Measurements from ENCODE around the gene E2F4. TPM values are rescaled to one million over a fixed set of nuclear protein-coding genes. Genes with fewer than 3 reads are reported as not detected.

The E2F4 gene
- polyA plus RNA-seq, 2 of the 4 experiments (the other 2 are of a cell fraction), result 65.1 to 66.6 TPM

DNA sequence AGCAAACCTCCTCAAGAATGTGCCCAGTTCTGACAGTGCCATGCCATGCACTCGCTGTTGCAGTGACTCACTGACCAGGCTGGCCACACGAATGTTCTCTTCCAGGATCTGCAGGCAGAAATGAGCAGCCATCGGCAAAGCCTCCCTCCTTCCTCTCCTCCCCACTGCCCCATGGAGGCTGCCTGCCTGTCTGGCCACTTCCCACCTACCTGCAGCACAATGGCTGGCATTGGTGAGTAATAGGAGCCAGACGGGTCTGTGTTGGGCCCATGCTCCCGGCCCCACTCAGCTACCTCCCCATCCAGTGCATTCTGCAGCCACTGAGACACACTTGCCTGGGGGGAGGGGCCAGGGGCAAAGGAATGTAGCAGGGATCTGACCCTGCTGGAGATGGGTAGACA is 5.4 kb upstream of the E2F4 start:
- POLR2A ChIA-PET, result no interaction called here
- CTCF ChIA-PET, result interaction anchor here (0.6 to 10.7 kb wide), 16 partner anchors 8 to 291 kb away, joined by 3 to 162 read pairs (median 6); partner anchors contain the start of genes FBXL8, NOL3 and TRADD
- no peak for TF ChIP-seq ZFP36 (IDR thresholded peaks at IDR 0.05; ENCODE audit: borderline replicate concordance, partially characterized antibody)
- TF ChIP-seq HDAC2 (IDR thresholded peaks at IDR 0.05), result no peak
- no peak for TF ChIP-seq POLR2AphosphoS2 (conservative IDR thresholded peaks at IDR 0.05; ENCODE audit: low read length)
- TF ChIP-seq MAZ (IDR thresholded peaks at IDR 0.05; ENCODE audit: borderline replicate concordance, low read depth, low read length), result no peak
- no peak for TF ChIP-seq FOSL2 (IDR thresholded peaks at IDR 0.05)
- no peak for TF ChIP-seq FOSL2 (CRISPR knock-in tag; IDR thresholded peaks at IDR 0.05)
- ATAC-seq (no peak), DNase-seq (ENCODE audit: low read depth in 1 of 2, low spot score in 1 of 2) (no peak), FAIRE-seq (no peak)
- Histone ChIP-seq H3K4me1 (peaks cover 31% of the 10 kb centered on the region), H3K4me3 (no peak overlapping the region), H3K27ac (no peak overlapping the region), H3K9me3 (no peaks in the 10 kb centered on the region), H3K4me2 (no peak overlapping the region)
- 17% methylated on average over 4 of the region's 5 CpGs for WGBS (ENCODE audit: missing lambda C conversion rate)

DNA sequence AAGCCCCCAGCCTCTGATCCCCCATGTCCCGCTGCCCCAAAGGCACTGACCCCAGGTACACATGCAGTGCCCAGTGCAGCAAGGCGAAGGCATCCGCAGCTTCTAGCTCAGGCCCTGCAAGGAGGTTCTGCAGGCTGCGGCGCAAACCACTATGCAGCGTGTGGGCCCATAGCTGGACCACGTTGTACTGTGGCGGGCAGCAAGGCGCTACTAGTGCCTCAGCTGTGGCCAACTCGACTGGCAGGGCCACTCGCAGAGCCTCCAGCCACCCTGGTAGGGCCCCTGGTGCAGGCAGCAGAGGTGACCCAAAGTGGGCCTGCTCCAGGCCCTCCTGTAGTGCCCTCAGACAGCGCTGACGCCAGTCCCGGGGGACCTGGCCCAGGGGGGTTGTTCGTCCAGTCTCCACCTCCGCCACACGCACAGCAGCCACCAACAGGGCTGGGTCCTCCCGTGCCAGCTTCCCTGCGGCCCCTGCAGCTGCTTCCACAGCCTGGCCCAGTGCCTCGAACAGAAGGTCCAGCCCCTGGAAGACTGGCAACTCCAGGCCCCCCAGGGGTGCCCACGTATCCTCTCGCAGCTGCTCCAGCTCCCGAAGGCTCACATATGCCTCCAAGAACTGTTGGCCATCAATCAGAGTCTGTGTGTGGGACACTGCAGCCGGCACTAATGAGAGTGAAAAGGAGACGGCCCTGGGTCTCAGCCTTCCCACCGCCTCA is 4.6 kb upstream of the E2F4 start:
- CTCF ChIA-PET, result interaction anchor here (0.6 to 10.7 kb wide), 17 partner anchors 11 to 292 kb away, joined by 3 to 162 read pairs (median 5); partner anchors contain the start of genes ELMO3, FBXL8, NOL3 and TRADD
- 76% methylated on average over 22 of the region's 26 CpGs for WGBS (ENCODE audit: missing lambda C conversion rate)
- Histone ChIP-seq H3K4me1 (peaks cover 29% of the 10 kb centered on the region), H3K4me3 (no peak overlapping the region), H3K4me2 (no peak overlapping the region), H3K27ac (no peak overlapping the region), H3K9me3 (no peaks in the 10 kb centered on the region)
- no peak for TF ChIP-seq GATA3 (IDR thresholded peaks at IDR 0.05; ENCODE audit: borderline replicate concordance)
- TF ChIP-seq EP300 (IDR thresholded peaks at IDR 0.05), result no peak
- TF ChIP-seq, protein P1, sequence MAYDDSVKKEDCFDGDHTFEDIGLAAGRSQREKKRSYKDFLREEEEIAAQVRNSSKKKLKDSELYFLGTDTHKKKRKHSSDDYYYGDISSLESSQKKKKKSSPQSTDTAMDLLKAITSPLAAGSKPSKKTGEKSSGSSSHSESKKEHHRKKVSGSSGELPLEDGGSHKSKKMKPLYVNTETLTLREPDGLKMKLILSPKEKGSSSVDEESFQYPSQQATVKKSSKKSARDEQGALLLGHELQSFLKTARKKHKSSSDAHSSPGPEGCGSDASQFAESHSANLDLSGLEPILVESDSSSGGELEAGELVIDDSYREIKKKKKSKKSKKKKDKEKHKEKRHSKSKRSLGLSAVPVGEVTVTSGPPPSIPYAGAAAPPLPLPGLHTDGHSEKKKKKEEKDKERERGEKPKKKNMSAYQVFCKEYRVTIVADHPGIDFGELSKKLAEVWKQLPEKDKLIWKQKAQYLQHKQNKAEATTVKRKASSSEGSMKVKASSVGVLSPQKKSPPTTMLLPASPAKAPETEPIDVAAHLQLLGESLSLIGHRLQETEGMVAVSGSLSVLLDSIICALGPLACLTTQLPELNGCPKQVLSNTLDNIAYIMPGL (CRISPR knock-in tag; IDR thresholded peaks at IDR 0.05; ENCODE audit: borderline replicate concordance), result no peak
- TF ChIP-seq JUNB (IDR thresholded peaks at IDR 0.05), result no peak
- no peak for TF ChIP-seq POLR2A (IDR thresholded peaks at IDR 0.05; ENCODE audit: low read length)
- TF ChIP-seq, protein P2, sequence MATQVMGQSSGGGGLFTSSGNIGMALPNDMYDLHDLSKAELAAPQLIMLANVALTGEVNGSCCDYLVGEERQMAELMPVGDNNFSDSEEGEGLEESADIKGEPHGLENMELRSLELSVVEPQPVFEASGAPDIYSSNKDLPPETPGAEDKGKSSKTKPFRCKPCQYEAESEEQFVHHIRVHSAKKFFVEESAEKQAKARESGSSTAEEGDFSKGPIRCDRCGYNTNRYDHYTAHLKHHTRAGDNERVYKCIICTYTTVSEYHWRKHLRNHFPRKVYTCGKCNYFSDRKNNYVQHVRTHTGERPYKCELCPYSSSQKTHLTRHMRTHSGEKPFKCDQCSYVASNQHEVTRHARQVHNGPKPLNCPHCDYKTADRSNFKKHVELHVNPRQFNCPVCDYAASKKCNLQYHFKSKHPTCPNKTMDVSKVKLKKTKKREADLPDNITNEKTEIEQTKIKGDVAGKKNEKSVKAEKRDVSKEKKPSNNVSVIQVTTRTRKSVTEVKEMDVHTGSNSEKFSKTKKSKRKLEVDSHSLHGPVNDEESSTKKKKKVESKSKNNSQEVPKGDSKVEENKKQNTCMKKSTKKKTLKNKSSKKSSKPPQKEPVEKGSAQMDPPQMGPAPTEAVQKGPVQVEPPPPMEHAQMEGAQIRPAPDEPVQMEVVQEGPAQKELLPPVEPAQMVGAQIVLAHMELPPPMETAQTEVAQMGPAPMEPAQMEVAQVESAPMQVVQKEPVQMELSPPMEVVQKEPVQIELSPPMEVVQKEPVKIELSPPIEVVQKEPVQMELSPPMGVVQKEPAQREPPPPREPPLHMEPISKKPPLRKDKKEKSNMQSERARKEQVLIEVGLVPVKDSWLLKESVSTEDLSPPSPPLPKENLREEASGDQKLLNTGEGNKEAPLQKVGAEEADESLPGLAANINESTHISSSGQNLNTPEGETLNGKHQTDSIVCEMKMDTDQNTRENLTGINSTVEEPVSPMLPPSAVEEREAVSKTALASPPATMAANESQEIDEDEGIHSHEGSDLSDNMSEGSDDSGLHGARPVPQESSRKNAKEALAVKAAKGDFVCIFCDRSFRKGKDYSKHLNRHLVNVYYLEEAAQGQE (IDR thresholded peaks at IDR 0.05), result no peak
- no peak for TF ChIP-seq ZSCAN20 (CRISPR knock-in tag; IDR thresholded peaks at IDR 0.05)
- no peak for TF ChIP-seq NPAS2 (CRISPR knock-in tag; IDR thresholded peaks at IDR 0.05; ENCODE audit: borderline replicate concordance)
- no peak for TF ChIP-seq MAZ (IDR thresholded peaks at IDR 0.05; ENCODE audit: borderline replicate concordance, low read depth, low read length)
- TF ChIP-seq POLR2AphosphoS2 (conservative IDR thresholded peaks at IDR 0.05; ENCODE audit: low read length), result no peak
- no peak for TF ChIP-seq ESRRA (IDR thresholded peaks at IDR 0.05; ENCODE audit: borderline replicate concordance, low read length)
- no peak for TF ChIP-seq FOXS1 (CRISPR knock-in tag; IDR thresholded peaks at IDR 0.05)
- TF ChIP-seq, protein P3, sequence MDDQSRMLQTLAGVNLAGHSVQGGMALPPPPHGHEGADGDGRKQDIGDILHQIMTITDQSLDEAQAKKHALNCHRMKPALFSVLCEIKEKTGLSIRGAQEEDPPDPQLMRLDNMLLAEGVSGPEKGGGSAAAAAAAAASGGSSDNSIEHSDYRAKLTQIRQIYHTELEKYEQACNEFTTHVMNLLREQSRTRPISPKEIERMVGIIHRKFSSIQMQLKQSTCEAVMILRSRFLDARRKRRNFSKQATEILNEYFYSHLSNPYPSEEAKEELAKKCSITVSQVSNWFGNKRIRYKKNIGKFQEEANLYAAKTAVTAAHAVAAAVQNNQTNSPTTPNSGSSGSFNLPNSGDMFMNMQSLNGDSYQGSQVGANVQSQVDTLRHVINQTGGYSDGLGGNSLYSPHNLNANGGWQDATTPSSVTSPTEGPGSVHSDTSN (IDR thresholded peaks at IDR 0.05), result no peak
- FAIRE-seq (no peak), ATAC-seq (no peak), DNase-seq (ENCODE audit: low read depth in 1 of 2, low spot score in 1 of 2) (no peak)
- POLR2A ChIA-PET, result no interaction called here
